Right renal cortex interstitium (tissue), 3 donors: ENCODE results near the gene ATP2A3. TPM values are rescaled to one million over a fixed set of nuclear protein-coding genes. Genes with fewer than 3 reads are reported as not detected.
"Not testable (repeated sequence)": the region's sequence is repeated elsewhere in the genome, so short reads cannot be mapped to it uniquely, and the experiment has no call there.

Experiments
- DNase-seq, 3 donors: peaks; one replicate each; pipeline ENCODE4 v3.0.0-alpha.2; 2013; ENCODE audit warnings: low read depth in 3 of 3, low spot score in 2 of 3
- polyA plus RNA-seq, 3 donors: library from polyadenylated mRNA; unstranded; fragments of 120-200 nt; gene quantifications; one replicate each; pipeline ENCODE4 v1.2.1, GENCODE V29; 2013; ENCODE audit not compliant: insufficient read length in 3 of 3

ATP2A3 gene
- polyA plus RNA-seq, 3 donors, result 2.8 to 4.8 (median 2.9) TPM

DNA sequence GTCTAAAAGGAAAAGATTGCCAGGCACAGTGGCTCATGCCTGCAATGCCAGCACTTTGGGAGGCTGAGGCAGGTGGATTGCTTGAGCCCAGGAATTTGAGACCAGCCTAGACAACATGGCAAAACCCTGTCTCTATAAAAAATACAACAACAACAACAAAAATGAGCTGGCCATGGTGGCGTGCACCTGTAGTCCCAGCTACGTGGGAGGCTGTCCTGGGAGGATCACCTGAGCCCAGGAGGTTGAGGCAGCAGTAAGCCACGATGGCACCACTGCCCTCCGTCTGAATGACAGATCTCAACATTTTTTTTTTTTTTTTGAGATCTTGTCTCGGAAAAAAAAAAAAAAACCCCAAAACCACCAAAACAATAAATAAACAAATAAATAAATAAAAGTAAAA is 28.1 kb upstream of the ATP2A3 start:
- DNase-seq, result no peak

DNA sequence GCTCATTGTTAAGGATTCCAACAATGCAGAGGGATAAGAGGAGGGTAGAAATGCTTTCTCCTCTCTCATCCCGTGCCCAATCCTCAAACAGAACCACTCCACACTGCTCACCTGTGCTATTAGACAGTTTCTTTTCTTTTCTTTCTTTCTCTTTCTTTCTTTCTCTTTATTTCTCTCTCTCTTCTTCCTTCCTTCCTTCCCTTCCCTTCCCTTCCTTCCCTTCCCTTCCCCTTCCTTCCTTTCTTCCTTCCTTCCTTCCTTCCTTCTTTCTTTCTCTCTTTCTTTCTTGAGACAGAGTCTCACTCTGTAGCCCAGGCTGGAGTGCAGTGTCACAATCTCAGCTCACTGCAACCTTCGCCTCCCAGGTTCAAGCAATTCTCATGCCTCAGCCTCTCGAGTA is 27.5 kb upstream of the ATP2A3 start:
- not testable (repeated sequence) for DNase-seq

DNA sequence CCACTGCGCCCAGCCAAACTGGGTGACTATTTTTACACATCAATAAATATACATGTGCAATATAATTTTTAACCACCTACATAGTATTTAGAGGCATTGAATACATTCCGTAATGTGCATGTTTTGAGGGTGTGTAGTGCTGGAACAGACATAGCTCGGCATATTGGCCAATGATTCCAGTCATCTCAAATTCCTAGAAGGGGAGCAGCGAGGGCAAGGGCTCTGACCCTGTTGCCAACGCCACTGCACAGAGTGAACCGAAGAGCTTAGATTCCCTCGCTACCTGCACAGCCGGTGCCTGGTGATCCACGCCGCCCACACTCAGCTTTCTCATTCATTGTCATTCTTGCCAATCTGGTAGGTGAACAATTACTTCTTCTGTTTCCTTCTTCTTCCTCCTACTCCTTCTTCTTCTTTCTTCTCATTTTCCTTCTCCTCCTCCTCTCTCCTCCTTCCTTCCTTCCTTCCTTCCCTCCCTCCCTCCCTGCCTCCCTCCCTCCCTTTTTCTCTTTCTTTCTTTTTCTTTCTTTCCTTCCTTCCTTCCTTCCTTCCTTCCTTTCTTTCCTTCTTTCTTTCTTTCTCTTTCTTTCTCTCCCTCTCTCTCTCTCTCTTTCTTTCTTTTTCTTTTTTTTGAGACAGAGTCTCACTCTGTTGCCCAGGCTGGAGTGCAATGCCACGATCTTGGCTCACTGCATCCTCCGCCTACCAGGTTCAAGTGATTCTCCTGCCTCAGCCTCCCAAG is 26.3 kb upstream of the ATP2A3 start:
- no peak for DNase-seq

DNA sequence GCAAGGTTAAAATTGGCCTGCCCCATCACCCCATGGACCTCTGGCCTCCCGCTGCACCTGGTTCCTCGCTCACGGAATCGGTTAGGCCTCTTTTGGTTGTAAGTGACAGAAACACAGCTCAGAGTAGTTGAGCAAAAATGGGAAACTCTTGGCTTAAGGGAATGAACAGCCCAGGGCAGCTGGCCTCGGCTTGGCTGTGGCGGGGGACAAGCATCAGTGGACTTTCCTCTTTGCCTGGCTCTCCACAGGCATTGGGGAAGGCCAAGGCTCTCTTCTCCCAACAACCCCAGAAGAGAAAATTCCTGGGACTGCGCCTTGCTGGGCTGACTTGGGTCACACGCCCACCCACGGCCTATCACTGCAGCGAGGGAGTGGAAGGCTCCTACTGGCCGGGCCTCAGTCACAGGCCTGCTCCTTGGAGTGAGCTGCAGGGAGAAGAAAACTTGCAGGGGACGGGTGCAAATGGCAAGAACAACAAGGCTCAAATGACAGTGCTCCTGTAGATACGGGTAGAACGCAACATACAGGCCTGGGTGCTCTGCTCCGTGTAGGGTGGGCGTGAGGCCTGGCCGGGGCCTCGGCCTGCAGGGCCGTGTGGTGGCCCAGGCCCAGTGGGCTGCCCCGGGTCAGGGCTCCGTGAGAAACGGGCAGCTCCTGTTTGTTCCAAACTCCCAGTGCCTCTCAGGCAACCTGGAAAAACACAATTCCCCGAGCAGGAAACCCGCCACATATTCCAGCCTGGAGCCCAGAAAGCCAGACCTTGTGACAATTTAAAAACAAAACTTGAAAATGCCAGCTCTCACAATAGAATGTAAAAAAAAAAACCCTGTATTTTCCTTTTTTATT is 25.0 kb upstream of the ATP2A3 start:
- DNase-seq, result no peak

DNA sequence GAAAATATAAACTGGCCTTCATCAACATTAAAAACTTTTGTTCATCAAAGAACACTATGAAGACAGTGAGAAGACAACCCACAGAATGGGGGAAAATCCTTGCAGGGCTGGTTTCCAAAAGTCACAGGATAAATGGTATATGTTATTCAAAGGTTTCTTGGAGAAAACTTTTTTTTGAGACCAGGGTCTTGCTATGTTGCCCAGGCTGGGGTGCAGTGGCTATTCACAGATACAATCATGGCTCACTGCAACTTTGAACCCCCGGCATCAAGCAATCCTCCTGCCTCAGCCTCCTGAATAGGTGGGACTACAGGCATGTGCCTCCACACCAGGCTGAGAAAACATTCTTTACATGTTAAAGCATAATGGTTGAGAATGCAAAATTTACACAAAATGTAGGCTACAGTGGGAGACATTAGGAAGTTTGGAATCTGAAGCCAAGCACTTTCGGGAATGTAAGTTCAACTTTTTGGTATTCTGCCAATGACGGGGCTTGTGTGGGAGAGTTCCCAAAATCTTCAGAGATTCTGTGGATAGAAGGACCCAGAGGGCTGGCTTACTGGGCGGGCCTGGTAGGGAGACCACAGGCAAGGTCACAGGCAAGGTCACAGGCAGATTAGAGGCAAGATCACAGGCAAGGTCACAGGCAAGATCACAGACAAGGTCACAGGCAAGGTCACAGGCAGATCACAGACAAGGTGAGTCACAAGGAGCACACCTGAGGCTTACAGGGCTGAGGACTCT is 24.2 kb upstream of the ATP2A3 start:
- DNase-seq, result no peak

DNA sequence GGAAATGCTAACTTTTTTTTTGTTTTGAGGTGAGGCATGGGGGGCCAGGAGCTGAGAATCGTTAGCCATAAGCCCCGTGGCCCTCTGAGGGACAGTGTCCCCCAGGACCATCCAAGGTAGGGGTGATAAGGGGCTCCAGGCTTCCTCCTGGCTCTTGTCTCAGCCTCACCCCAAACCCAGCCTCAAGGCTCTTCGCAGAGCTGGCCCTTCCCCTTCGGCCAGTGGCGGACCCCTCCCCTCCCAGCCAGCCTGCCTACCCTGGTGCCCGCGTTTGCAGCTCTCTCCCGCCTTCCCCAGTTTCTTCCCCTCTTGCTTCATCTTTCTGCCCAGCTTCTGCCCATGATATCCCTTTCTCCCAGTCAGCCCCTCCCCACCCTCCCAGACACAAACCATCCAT is 22.7 kb upstream of the ATP2A3 start:
- no peak for DNase-seq

DNA sequence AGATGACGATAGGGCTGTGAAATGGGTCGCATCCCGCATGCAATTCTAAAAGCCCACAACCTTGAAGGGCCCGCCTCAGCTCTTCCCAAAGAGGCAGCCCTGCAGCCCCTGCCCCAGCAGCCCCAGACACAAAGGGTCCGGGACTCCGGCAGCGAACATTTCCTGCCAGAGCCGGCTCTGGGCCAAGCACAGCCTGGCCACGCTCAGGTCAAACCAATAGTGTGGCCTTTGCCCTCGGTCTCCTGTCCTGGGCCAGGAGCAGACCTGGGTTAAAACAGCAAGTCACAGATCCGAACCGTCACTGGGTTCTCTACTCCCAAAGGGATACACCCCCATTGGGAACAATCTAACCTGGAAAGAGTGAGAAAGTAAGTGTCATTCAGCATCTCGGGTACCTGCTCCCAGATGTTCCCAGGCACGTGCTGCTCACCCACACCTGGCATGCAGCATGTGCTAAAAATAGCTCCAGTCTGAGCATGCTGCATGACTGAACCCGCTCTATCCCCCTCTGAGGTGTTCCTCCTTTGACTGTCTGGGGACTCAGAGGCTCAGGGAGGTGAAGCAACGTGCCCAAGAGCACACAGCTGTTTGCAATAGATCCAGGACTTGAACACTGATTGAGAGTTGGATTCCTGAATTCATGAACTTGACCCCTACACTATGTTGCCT is 22.2 kb upstream of the ATP2A3 start:
- DNase-seq, result no peak

DNA sequence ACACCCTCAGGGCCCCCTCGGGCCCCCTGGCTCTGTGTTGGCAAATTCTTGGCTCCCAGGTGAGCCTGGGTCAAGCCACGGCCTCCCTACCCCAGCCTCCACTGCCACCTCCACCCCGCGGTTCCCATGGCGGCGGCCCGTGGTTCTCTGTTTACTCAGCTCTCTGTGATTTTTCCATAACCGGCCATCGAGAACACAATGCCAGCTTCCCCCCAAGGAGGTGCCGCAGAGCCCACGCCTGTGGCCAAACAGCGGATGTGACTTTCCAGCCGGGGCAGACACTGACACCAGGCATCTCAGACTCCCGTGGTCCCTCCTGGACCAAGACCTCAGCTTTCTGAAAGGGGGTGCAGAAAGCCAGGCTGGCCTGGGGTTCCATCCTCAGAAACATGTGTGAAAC is 21.6 kb upstream of the ATP2A3 start:
- no peak for DNase-seq

DNA sequence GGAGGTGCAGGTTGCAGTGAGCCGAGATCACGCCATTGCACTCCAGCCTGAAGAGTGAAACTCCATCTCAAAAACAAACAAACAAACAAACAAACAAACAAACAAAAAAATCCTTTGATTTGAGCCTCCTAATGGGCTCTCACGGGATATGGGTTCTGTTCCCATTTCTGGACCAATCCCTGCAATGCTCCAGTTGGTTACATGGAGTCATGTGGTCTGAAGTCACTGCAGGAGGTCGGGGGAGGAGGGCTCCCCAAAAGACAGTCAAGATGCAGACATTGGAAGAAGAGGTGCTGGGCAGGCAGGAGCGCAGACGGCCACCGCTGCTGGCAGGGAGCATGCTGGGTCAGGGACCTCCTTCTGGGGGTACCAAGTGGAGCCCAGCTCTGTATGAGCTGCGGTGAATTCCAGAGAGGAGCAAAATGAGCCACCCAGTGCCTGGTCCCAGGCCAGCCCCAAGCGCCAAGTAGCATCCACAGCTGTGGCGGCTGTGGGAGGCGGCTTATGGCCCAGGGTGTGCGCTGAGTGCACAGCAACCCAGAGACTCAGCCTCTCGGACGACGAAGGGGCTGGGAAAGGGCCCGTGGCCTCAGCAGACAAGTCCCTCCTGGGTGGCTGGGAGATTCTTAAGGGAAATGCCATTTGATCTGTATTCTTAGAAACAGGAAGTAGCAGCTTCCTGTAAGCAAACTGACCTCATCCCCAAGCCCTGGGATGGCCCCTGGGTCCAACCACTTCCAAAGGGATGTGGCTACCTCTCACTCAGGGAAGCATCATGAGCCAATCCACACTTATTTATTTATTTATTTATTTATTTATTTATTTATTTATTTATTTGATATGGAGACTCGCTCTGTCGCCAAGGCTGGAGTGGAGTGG is 19.6 kb upstream of the ATP2A3 start:
- DNase-seq, result no peak

DNA sequence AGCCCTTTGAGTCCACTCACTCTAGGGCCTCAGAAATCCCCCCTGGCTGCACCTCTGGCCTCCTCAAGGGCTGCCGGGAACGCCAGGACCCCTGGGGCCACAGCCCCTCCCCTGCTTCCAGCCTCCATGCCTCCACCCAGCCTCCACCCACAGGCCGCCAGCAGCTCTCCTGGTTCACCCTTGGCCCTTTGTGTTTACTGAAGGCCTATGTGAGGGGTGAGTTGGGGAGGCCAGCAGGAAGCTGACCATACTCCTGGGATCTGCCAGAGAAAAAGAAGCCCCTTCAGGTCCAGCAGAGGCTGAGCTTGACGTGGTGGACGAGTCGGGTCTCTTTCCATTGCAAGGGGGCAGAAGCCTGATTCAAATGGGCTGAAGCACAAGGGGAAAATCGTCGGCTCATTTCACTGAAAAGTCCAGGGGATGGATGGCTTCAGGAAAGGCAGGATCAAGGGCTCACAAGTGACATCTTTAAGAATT is 18.3 kb upstream of the ATP2A3 start:
- no peak for DNase-seq

DNA sequence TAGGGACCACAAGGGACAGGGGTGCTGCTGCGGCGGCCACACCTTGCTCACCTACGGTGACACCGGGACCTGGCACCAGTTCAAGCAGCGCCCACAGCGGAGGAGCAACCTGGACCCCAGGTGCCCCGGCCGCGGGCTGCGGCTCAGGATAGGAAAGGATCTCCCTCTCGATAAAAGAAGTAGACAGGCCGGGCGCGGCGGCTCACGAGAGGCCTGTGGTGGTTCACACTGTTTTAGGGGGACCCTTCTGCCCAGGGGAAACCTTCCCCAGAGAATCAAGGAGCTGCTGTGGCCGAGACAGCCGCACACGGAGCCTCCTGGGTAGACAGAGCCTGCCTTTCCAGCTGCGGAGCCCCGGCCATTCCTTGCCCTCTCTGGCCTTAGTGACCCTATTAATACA is 17.9 kb upstream of the ATP2A3 start:
- no peak for DNase-seq

DNA sequence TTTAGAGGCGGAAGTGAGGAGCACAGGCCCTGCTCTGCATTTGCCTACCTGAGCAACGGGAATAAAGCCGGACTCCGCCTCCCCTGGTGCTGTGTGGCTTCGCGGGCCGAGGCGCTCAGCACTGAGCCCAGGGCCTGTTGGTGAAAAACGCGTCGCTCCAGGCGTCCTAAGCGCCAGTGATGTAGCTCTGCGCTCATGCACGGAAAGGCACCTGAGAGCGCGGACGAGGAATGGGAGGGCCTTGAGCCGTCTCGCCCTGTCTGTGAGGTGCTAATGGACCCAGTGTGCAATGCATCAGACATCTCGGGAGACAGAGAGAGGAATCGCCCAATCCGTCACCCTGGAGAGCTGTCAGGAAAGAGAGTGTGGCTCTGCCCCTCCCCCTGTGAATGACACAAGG is 17.2 kb upstream of the ATP2A3 start:
- no peak for DNase-seq

DNA sequence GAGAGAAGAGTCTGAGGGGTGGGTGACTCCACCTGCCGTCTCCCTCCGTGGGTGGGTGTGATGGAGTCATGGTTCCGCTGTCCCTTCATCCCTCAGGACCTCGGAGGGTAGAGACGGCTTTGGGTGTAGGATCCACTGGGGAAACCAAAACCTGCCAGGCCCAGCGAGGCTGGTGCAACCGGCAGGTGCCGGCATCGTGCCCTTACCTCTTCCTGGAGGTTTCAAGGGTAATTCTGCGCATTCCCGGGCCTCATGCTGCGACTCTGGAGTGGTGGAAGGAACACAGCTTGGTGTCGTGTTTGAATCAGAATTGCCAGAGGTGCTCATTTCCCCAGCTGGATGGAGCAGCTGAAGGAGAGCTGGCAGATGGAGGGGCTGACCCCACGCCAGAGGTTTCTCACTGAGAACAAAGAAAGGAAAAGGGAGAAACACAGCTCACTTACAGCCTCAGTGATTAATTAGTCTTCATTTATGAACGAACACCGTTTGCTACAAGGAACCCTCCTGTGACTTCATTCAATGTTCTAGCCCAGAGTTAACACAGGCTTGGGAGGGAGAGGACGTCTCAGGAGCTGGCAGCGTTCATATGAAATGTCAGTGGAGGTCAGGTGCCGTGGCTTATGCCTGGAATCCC is 16.3 kb upstream of the ATP2A3 start:
- DNase-seq, result no peak

DNA sequence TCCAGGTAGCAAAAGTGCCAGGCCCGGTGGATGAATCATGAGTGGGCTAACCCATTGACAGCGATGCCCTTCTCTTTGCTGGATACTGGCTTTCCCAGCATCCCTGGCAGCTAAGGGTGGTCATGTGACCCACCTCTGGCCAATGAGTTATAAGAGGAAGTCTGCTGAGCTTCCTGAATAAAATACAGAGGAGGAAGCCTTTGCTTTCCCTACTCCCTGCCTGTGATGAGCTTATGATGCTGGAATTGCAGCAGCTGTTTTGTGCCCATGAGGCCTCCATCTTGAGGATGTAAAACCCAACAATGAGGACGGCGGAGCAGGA is 15.0 kb upstream of the ATP2A3 start:
- no peak for DNase-seq

DNA sequence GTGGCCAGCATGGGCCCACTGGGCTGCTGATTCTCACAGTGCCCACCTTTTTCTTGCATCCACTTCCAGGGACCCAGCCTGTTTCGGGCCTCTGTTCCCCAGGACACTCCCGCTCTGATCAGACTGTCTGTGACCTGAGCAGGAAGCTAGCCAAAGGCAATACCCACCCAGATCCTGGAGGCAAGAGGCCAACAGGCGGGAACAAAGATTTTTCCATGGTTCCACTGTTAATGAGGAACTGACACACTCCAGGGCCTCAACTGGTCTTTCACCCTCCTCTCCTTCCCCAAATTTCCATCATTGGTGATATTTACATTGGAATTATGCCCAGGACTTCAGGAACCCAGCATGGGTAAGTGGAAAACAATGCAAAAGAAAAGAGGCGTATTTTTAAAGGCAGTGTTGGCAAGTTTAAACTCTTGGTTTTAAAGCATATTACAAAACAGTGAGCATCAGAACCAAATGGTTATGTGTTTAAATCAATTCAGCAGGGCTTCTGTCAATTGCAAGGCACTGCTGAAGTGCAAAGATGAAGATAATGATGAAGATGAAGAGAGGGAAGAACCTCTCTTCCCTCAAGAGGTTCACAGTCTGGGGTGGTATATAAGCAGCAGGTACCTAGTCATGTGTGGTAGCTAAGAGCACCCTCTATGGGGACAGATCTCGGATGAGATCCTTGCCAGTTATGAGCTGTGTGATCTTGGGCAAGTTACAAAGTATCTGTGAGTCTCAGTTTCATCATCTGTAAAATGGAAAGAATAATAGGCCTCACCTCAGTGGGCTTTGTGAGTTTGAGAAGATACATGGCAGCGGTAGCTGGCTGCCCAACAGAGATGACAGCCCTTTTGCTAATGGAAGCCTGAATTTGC is 14.4 kb upstream of the ATP2A3 start:
- DNase-seq, result no peak

DNA sequence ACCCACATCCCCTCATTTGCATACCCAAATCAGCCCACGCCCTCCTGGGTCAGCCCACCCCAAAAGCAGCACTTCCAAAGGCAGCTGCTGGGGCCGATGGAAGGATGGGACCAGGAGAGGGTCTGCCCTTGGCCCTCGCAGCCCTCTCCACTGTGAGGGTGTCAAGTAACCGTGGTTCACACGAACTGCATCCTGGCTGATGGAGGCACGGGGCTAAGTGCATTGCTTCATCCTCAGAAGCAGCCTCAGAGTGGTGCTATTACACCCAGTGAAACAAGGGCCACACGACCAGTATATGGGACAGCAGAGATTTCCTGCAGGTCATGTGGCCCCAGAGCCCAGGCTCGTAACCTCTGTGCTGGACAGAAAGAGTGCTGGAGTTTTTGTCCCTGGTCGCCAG is 13.2 kb upstream of the ATP2A3 start:
- DNase-seq, result no peak

DNA sequence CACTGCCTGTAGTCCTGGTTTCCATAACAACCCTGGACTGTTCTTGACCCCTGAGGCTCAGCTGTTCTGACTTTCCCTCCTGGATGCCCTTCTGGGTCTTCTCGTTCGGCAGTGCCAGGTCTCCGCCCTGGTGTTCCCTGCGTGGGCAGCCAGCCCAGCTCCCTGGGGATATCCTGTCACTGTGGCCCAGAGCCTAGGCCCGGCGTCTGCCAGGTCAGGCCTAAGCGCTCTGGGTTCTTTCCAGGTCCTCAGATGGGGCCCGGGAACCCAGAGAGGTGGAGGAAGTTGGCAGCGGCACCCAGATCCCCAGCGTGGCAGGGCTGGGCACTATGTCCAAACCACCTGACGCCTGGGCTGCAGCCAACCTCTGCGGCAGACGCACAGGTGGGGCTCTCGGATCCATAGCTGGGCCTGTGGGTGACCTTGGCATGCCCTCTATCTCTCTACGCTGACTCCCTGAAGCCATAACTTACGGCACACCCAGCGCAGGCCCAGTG is 12.5 kb upstream of the ATP2A3 start:
- no peak for DNase-seq

DNA sequence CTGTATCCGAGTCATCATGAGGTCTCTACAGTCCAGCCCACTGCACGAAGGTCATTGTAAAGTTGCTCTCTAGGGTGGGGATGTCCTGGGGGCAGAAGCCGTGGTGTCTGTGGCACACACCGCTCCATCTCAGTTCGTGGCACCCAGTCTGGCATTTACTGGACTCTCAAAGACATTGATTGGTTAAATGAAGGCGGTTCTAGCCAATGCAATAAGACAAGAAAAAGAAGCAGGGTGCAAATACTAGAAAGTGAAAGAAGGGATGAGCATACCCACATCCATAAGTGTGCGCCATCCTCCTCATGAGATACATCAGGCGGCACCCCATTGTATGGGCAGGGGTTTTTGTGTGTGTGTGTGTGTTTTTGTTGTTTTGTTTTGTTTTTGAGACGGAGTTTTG is 10.7 kb upstream of the ATP2A3 start:
- no peak for DNase-seq
